ENCODE results near the gene CCDC183.
"Not testable (repeated sequence)": the region's sequence is repeated elsewhere in the genome, so short reads cannot be mapped to it uniquely, and the experiment has no call there.

Gene CCDC183

DNA sequence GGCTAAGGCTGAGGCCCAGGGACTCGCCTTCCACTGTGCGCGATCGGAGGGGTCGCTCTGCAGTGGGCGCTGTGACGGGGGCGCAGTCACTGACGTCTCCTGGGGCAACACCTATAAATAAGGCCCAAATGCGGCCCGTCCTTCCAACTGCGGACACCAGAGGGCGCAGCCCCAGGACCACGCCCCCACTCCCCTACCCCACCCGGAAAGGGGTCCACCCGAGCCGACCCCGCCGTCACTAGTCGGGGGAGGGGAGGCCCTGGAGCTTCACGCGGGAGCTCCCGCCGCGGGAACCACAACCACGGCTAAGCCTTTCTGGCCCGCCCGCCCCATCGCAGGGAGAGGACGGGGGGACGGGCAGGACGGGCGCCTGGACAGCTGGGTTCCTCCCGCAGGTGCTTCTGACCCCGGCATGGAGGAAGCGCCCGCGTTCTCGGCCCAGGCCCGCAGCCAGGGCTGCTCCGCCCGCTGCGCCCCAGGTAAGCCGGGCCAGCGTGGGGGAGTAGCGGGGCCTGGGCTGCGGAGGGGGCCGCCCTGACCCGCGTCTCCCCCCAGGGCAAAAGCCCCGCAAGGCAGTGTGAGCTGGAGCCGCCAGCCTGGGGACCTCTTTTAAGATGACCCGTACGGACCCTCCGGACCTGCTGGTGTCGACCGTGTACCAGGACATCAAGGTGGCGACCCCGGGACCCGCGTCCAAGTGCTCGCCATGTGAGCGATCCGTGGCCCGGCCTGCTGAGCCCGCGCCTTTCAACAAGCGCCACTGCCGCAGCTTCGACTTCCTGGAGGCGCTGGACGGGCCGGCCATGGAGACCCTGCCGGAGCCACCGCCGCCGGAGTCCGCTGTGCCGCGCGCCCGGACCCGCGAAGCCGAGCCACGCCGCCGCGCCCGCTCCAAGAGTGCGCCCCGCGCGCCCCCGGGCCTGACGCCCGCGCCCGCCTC is 47.9 kb downstream of the CCDC183 start:
- DNase-seq (ENCODE audit: extremely low read depth, low read depth), result not testable (repeated sequence)
- TF ChIP-seq, protein P1, sequence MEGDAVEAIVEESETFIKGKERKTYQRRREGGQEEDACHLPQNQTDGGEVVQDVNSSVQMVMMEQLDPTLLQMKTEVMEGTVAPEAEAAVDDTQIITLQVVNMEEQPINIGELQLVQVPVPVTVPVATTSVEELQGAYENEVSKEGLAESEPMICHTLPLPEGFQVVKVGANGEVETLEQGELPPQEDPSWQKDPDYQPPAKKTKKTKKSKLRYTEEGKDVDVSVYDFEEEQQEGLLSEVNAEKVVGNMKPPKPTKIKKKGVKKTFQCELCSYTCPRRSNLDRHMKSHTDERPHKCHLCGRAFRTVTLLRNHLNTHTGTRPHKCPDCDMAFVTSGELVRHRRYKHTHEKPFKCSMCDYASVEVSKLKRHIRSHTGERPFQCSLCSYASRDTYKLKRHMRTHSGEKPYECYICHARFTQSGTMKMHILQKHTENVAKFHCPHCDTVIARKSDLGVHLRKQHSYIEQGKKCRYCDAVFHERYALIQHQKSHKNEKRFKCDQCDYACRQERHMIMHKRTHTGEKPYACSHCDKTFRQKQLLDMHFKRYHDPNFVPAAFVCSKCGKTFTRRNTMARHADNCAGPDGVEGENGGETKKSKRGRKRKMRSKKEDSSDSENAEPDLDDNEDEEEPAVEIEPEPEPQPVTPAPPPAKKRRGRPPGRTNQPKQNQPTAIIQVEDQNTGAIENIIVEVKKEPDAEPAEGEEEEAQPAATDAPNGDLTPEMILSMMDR (IDR thresholded peaks at IDR 0.05; ENCODE audit: low read depth, low read length), result peak; percentile 39

DNA sequence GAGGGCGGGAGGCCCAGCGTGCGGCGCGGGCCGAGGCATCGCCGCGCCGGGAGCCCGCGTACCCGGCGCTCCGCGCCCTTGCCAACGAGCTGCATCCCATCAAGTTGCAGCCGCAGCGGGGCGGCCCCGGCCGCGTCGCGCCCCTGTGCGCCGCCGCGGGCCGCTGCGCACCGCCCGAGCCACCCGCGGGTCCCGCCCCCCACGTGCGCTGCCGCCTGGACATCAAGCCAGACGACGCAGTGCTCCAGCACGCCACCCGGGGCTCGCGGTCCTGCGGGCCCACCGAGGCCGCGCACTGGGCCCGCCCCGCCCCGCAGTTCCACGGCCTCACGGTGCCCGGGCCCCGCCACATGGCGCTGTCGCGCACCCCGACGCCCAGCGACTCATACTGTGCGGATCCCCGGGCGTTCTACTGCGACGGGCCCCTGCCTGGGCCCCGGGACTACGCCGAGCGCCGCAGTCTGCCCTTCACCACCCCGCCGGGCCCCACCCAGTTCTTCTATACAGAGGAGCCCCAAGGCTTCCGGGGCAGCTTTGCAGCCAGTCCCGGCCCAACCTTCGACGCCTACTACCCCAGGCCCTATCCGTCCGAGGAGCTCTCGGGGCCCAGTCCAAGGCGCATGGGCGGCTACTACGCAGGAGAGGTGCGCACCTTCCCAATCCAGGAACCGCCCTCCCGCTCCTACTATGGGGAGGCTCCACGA is 48.8 kb downstream of the CCDC183 start:
- TF ChIP-seq, protein P1 (IDR thresholded peaks at IDR 0.05; ENCODE audit: low read depth, low read length), result no peak
- no peak for DNase-seq (ENCODE audit: extremely low read depth, low read depth)

DNA sequence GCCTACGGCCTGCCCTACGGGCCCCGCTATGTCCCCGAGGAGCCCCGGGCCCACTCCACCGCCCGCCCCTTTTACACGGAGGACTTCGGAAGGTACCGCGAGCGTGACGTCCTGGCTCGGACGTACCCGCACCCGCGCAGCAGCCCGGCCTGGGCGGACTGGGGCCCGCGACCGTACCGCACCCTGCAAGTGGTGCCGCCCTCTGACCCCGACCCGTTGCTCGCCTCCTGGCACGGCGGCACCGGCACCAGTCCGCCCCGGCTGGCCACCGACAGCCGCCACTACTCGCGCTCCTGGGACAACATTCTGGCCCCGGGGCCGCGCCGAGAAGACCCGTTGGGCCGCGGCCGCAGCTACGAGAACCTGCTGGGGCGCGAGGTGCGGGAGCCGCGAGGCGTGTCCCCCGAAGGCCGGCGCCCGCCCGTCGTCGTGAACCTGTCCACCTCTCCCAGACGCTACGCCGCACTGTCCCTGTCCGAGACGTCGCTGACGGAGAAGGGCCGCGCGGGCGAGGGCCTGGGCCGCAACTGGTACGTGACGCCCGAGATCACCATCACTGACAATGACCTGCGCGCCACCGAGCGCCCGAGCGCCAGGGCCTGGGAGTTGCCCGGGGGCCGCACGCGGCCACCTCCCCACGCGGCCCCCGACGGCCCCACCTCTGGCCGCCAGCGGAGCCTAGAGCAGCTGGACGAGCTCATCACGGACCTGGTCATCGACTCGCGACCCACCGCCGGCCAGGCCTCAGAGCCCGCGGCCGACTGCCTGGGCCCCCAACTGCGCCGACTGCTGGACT is 49.5 kb downstream of the CCDC183 start:
- DNase-seq (ENCODE audit: extremely low read depth, low read depth), result no peak
- TF ChIP-seq, protein P1 (IDR thresholded peaks at IDR 0.05; ENCODE audit: low read depth, low read length), result no peak

DNA sequence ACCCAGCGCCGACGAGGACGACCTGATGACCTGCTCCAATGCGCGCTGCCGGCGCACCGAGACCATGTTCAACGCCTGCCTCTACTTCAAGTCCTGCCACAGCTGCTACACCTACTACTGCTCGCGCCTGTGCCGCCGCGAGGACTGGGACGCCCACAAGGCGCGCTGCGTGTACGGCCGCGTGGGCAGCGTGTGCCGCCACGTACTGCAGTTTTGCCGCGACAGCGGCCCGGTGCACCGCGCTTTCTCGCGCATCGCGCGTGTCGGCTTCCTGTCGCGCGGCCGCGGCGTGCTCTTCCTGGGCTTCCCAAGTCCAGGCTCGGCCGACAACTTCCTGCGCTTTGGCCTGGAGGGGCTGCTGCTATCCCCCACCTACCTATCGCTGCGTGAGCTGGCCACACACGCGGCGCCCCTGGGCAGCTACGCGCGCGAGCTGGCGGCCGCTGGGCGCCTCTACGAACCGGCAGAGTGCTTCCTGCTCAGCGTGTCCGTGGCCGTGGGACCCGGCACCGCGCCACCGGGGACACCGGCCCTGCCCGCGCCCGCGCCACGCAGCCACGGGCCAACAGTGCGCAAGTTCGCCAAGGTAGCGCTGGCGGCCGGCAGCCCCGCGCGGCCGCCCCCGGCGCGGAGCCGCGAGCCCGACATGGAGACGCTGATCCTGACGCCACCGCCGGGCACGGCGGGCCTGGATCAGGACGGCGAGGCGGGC is 50.4 kb downstream of the CCDC183 start:
- TF ChIP-seq, protein P1 (IDR thresholded peaks at IDR 0.05; ENCODE audit: low read depth, low read length), result no peak
- DNase-seq (ENCODE audit: extremely low read depth, low read depth), result no peak

DNA sequence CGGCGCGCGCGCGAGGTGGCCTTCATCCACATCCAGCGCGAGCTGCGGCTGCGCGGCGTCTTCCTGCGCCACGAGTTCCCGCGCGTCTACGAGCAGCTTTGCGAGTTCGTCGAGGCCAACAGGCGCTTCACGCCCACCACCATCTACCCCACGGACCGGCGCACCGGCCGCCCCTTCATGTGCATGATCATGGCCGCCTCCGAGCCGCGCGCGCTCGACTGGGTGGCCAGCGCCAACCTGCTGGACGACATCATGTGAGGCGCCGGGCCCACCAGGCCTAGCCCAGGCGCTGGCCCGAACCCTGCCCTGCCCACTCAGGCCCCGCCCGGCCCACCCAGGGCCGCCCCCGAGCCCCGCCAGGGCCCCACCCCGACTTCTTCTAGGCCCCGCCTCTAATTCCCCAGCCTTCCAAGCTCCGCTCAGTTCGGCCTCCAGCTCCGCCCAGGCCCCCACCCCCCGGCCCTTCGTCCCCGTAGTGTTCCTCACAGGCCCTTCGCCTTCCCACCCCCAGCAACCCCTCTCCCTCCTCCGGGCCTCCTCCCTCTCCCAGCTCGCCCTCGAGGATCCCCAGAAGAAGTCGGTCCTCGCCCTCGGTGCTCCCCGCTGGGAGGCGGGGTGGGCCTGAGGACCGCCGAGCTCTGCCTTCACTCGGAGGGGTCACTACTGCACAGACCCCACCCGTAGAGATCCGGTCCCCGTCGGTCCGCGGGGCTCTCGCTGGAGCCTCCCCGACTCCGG is 51.1 kb downstream of the CCDC183 start:
- TF ChIP-seq, protein P1 (IDR thresholded peaks at IDR 0.05; ENCODE audit: low read depth, low read length), result no peak
- peak; percentile 38 for DNase-seq (ENCODE audit: extremely low read depth, low read depth)

DNA sequence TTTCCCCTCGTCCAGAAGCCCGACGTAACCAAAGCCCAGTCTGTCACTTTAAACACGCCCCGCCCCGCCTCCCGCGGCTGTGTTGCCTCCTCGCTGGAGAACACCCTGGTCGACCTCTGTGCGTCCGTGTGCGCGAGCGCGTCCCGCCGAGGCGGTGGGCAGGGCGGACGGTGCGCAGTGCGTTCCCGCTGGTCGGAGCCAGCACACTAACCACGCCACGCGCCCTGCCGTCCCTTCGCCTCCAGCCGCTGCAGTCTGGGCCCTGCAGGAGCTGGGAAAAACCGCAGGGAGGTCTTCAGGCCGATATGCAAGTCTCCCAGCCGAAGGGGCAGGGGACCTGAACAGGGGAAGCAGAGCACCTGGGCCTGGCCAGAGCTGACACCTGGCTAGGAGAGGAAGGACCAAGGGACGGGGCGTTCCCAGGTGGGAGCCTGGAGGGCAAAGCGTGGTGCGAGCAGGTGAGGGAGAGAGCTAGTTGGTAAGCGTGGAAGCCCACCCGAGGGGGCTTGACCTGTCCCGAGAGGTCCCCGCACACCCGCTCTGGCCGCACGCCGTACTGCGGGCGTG is 51.8 kb downstream of the CCDC183 start:
- TF ChIP-seq, protein P1 (IDR thresholded peaks at IDR 0.05; ENCODE audit: low read depth, low read length), result no peak
- peak; percentile 46 for DNase-seq (ENCODE audit: extremely low read depth, low read depth)

All from AG09319 (cell line).